ENCODE measurements around the gene AP3S2.

GRCh38 chr15:89815769-89816168 lies 78.0 kb downstream of the AP3S2 start:
- TF ChIP-seq CTCF (IDR thresholded peaks at IDR 0.05) = no peak
- TF ChIP-seq EZH2 (IDR thresholded peaks at IDR 0.05; ENCODE audit: borderline replicate concordance, insufficient read depth, low read depth, low read length, poor library complexity, severe bottlenecking) = no peak

All from B cell (primary cell).